Activated T-cell treated with anti-CD3 and anti-CD28 coated beads, Interleukin-2, amount 50 U/mL, for 72 hours (primary cell): ENCODE results near the gene FOXP1. TPM values are rescaled to one million over a fixed set of nuclear protein-coding genes. Genes with fewer than 3 reads are reported as not detected.

Experiments used
- ATAC-seq, 2 donors: fragments of 150-1000 bp; cut with Tn5 transposase; replicated peaks in 1 of 2; 2 replicates each; pipeline ENCODE4 v1.10.0; 2021; ENCODE audit warnings: moderate library complexity in 2 of 2, mild to moderate bottlenecking in 1 of 2
- DNase-seq, 2 donors: peaks; one replicate each; pipeline ENCODE4 v3.0.0; 2021 to 2022; ENCODE audit warnings: mixed read lengths in 1 of 2
- H3K27ac Mint-ChIP-seq: one replicate; pipeline ENCODE4 v1.8.0; 2022; ENCODE audit warnings: mild to moderate bottlenecking, moderate library complexity, mixed read lengths
- H3K27me3 Mint-ChIP-seq: one replicate; pipeline ENCODE4 v1.8.0; 2022; ENCODE audit warnings: low read depth, mixed read lengths
- H3K36me3 Mint-ChIP-seq, 2 donors: one replicate each; pipeline ENCODE4 v1.8.0; 2022; ENCODE audit warnings: mixed read lengths in 2 of 2, mild to moderate bottlenecking in 1 of 2; ENCODE audit not compliant: insufficient read depth in 2 of 2
- H3K4me1 Mint-ChIP-seq: one replicate; pipeline ENCODE4 v1.8.0; 2022; ENCODE audit warnings: low read depth, mixed read lengths
- H3K4me3 Mint-ChIP-seq, 2 donors: one replicate each; pipeline ENCODE4 v1.8.0; 2022; ENCODE audit warnings: mild to moderate bottlenecking in 2 of 2, mixed read lengths in 2 of 2, moderate library complexity in 2 of 2
- H3K9me3 Mint-ChIP-seq, 2 donors: one replicate each; pipeline ENCODE4 v1.8.0; 2022; ENCODE audit warnings: mixed read lengths in 2 of 2
- total RNA-seq, 2 donors: library from RNA; stranded (reverse); gene quantifications; one replicate each; pipeline ENCODE4 v1.2.3, GENCODE V29; 2022

FOXP1 gene
- total RNA-seq, 2 donors from 2014 or later, result 124 to 156 TPM

DNA sequence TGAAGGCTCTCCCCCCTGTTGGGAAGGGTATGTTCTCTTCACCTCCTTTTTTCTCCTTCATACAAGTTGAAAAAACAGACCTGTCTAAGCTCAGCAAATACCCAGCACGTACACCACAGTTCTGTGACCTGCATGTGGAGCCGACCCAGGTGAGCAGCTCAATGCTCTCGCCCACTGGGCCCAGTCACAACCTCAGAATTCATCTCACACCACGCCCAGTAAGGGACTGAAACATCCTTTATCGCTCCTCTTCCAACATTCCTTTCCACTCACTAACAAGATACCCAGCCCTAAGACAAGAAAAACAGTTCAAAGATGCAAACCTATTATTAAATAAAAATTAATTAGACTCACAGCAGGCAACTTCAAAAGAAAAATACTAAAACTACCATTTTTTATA lies 68.9 kb downstream of the FOXP1 start:
- H3K36me3 Mint-ChIP-seq, result no peaks in the 10 kb centered on the region
- peaks cover under 1% of the 10 kb centered on the region for H3K4me1 Mint-ChIP-seq
- ATAC-seq, result no peak
- H3K27me3 Mint-ChIP-seq, result no peaks in the 10 kb centered on the region
- no peaks in the 10 kb centered on the region for H3K9me3 Mint-ChIP-seq
- H3K4me3 Mint-ChIP-seq, result no peak overlapping the region
- no peak for DNase-seq
- H3K27ac Mint-ChIP-seq, result no peak overlapping the region

DNA sequence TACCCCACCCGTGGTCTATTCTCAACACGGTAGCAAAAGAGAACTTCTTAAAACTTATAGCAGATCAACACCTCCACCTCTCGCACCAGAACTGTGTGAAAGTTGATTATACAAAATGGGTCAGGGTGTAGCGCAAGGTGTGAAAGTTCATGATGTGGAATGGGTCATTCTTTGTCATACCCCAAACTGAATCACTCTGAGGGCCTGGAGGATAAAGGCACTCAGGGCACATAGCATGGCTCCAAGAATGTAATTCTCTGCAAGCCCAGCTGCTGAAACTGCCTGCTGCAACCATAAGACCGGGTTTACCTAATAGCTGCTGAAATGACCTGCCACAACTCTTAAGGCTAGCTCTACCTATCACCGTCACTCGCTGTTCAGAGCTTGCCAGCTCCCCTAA lies 70.0 kb downstream of the FOXP1 start:
- Mint-ChIP-seq H3K27ac (no peak overlapping the region), H3K4me3 (no peak overlapping the region), H3K27me3 (no peaks in the 10 kb centered on the region), H3K4me1 (peaks cover 9% of the 10 kb centered on the region), H3K9me3 (no peaks in the 10 kb centered on the region), H3K36me3 (no peaks in the 10 kb centered on the region)
- ATAC-seq (peak in 1 of 2 donors; percentile 48), DNase-seq (no peak)

DNA sequence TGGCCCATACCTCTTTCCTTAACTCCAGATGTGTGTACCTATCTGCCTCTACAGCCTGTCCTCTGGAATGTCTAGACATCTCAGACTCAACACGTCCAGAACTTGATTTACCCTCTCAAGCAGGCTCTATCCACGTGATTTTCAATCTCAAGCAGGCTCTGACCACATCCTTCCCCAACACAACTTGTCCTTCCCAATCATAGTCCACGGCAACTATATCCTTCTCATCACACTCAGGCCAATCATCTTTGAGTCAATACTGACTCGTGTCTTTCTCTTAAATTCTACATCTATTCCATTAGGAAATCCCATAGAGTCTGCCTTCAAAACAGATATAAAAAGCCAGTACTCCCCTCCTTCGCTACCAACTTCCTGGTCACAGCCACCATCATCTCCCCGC lies 70.4 kb downstream of the FOXP1 start:
- H3K36me3 Mint-ChIP-seq, result no peaks in the 10 kb centered on the region
- ATAC-seq (no peak), DNase-seq (no peak)
- no peak overlapping the region for H3K4me3 Mint-ChIP-seq
- H3K4me1 Mint-ChIP-seq, result peaks cover 9% of the 10 kb centered on the region
- no peaks in the 10 kb centered on the region for H3K27me3 Mint-ChIP-seq
- no peaks in the 10 kb centered on the region for H3K9me3 Mint-ChIP-seq
- no peak overlapping the region for H3K27ac Mint-ChIP-seq

DNA sequence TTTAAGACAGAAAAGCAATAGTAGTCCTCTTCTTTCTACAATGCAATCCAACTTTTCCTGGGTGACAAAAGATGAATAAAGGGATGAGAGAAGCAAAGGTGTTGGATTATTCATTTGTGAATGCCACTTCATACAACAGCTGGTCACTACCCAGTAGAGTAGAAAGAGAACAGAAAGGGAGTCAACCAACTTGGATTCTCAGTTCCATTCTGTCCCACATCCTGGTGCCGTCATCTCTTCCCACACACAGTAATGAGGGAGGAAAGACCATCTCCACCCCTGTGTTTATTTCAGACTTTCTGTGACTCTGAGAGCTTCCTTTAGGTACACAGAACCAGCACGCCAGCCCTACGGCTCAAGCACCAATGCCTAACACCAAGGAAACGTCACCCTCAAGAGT lies 71.0 kb downstream of the FOXP1 start:
- Mint-ChIP-seq H3K9me3 (no peaks in the 10 kb centered on the region), H3K36me3 (no peaks in the 10 kb centered on the region), H3K4me3 (no peak overlapping the region), H3K27ac (no peak overlapping the region), H3K27me3 (no peaks in the 10 kb centered on the region), H3K4me1 (peaks cover 9% of the 10 kb centered on the region)
- ATAC-seq, result peak; percentile 53 to 69
- DNase-seq, result no peak

DNA sequence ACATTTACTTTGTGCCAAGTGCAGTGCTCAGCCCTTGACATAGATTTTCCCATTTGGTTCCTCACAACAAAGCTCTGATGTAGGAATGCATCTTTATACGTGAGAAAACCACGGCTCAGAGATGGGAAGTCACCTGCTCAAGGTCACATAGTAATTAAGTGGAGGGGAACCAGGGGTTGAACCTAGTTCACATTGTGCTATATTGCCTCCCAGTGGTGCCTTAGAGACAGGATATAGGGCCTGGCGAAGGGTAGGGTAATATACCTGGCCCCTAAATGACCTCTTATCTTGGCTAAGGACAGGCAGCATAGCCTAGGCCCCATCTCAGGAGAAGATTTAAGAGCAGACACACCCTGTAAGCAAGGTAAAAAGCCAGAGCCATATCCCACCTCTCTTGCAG lies 71.5 kb downstream of the FOXP1 start:
- ATAC-seq, result peak; percentile 88 to 91
- no peaks in the 10 kb centered on the region for H3K36me3 Mint-ChIP-seq
- peak overlapping the region; percentile 25 for H3K27ac Mint-ChIP-seq

DNA sequence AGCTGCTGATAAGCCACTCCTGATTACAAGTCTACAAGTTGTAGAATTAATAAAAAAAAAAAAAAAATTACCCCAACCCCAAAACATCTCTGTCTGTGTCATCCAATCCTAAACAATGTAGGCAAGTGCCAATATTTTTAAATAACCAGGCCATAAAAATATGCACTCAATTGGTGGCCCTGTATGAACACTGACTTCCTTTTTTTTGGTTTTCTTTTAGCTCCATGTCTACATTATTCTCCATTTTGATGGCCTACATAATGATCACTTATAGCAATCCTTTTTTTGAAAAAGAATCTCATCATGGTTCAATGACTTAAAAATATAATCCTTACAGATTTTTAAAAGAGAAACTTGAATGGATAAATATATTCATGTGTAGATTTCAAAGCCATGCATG lies 72.1 kb downstream of the FOXP1 start:
- H3K36me3 Mint-ChIP-seq, result no peaks in the 10 kb centered on the region
- no peak overlapping the region for H3K4me3 Mint-ChIP-seq
- peak overlapping the region; percentile 25 for H3K27ac Mint-ChIP-seq
- no peak for DNase-seq
- no peak for ATAC-seq
- peaks cover 9% of the 10 kb centered on the region for H3K4me1 Mint-ChIP-seq
- H3K9me3 Mint-ChIP-seq, result no peaks in the 10 kb centered on the region
- no peaks in the 10 kb centered on the region for H3K27me3 Mint-ChIP-seq

More for the DNA sequence above, 71.5 kb downstream of the FOXP1 start:
- Mint-ChIP-seq H3K27me3 (no peaks in the 10 kb centered on the region), H3K9me3 (no peaks in the 10 kb centered on the region), H3K4me3 (peak overlapping the region in 1 of 2 donors; percentile 3), H3K4me1 (peaks cover 9% of the 10 kb centered on the region)
- peak in 1 of 2 donors; percentile 33 for DNase-seq

DNA sequence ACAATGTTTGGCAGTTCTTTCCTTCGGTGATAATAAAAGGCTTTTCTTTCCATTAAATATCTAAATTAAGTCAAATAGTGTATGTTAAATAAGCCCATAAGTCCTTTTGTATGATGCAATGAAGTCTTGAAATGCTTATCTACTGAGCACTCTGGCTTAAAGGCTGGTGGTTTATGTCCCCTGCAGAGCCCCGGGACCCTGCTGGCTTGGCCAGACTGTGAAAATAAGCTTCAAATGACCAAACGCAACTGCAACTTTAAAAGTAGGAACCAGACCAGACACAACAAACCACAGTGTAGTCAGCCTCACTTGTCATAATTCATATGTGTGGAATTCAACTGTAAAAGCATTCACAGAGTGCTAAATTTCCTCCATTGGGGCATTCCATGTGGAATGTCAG lies 72.5 kb downstream of the FOXP1 start:
- no peak overlapping the region for H3K4me3 Mint-ChIP-seq
- H3K36me3 Mint-ChIP-seq, result no peaks in the 10 kb centered on the region
- peaks cover 9% of the 10 kb centered on the region for H3K4me1 Mint-ChIP-seq
- H3K27ac Mint-ChIP-seq, result no peak overlapping the region
- DNase-seq (no peak), ATAC-seq (no peak)
- no peaks in the 10 kb centered on the region for H3K9me3 Mint-ChIP-seq
- H3K27me3 Mint-ChIP-seq, result no peaks in the 10 kb centered on the region

DNA sequence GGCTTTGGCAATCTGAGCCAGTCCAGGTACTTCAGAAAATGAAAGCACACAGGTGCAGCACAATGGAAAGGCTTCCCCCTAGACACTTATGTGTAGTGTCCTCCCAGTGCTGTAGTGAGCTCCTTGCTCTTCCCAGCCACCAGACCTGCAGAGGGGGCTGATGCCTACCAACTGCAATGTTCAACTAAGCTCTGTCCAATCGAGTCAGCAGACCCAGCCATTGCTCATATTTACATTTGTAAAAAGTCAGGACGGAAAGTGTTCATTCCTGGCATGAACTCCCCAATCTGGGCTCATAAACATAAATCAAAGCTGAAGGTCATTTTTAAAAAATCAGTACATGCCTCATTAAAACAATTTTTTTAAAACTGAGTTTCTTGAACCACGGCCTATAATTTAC lies 73.0 kb downstream of the FOXP1 start:
- no peak for ATAC-seq
- Mint-ChIP-seq H3K4me1 (peaks cover 9% of the 10 kb centered on the region), H3K27ac (no peak overlapping the region), H3K27me3 (no peaks in the 10 kb centered on the region), H3K36me3 (no peaks in the 10 kb centered on the region), H3K9me3 (no peaks in the 10 kb centered on the region), H3K4me3 (peak overlapping the region in 1 of 2 donors; percentile 4)
- DNase-seq, result no peak

DNA sequence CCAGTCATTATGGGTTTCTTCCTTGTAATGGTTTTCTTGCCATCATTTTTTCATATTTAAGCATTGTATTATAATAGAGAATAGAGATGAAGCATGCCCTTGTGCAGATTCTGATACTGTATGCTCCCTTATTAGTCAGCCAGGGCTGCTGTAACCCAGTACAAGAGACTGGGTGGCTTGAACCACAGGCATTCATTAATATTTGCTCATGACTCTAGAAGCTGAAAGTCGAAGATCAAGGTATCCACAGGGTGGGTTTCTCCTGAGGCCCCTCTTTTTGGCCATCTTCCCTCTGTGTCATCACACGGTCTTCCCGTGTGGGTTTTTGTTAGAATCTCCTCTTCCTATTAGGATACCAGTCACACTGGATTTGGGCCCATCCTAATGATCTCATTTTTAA lies 74.5 kb downstream of the FOXP1 start:
- DNase-seq (no peak), ATAC-seq (no peak)
- Mint-ChIP-seq H3K27ac (no peak overlapping the region), H3K4me3 (no peak overlapping the region), H3K36me3 (no peaks in the 10 kb centered on the region), H3K4me1 (peaks cover 15% of the 10 kb centered on the region), H3K27me3 (no peaks in the 10 kb centered on the region), H3K9me3 (no peaks in the 10 kb centered on the region)

DNA sequence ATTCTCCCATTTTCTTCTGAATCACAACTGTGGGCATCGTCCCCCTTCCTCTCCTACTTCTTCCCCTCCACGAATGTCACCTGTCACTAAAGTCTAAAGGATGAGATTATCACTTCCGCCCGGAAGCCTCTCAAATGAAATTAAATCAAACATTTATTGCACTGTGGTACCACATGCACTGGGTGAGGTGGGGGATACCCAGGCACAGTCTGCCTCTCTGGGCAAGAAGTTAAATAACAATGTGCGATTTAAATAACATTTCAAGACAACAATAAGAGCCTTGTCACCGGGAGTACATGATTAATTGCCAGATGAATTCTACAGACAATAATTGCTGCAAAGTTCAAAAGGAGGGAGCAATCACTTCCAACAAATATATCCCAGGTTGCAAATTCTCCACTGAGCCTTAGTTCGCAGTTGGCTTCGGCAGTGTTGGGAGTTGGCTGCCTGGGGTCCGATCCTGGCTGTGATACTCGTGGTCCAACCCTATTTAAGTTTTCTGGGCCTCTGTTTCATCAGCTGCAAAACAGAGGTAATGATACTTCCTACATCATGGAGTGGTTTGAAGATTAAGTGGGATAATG lies 77.7 kb downstream of the FOXP1 start:
- H3K9me3 Mint-ChIP-seq, result no peaks in the 10 kb centered on the region
- no peak overlapping the region for H3K27ac Mint-ChIP-seq
- ATAC-seq (no peak), DNase-seq (no peak)
- H3K4me1 Mint-ChIP-seq, result peaks cover 38% of the 10 kb centered on the region
- H3K27me3 Mint-ChIP-seq, result no peaks in the 10 kb centered on the region
- no peaks in the 10 kb centered on the region for H3K36me3 Mint-ChIP-seq
- no peak overlapping the region for H3K4me3 Mint-ChIP-seq

DNA sequence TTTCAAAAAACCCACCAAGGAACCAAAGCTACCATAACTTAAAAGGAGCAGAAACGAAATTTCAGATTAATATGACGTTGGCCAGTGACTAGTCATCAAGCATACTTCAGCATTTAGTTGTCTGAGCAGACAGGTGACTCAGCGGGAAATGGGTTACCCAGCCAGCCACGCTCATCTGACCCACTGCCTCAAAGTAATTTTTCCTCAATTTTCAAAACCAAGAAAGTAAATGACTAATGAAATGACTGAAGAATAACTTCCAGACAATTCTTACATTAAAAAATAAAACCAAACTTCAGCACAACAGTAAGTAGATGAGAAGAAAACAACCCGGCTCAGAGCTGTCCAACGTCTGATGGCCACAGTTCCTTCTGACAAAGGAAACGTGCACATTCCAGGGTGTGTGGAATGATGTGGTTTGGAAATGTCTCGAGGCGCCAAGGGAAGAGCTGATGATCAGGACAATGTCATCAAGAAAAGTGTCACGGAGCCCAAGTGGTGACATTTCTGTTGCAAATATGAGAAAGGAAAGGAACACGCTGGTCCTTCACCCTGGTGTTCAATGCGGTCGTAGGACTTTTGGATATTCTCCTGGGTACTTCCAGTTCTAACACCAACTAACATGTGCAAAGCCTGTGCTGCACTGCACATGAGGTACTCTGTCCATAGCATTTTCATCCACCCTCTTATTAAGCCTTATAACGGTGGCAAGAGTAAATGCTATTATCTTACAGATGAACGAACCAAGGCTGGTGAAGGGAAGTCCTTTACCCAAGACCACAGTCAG lies 79.1 kb downstream of the FOXP1 start:
- Mint-ChIP-seq H3K4me1 (peaks cover 45% of the 10 kb centered on the region), H3K36me3 (peaks cover 0 to 5% of the 10 kb centered on the region in 2 donors), H3K4me3 (peak overlapping the region; percentile 53 to 76), H3K27ac (peak overlapping the region; percentile 95), H3K9me3 (peaks cover 0 to 2% of the 10 kb centered on the region in 2 donors), H3K27me3 (no peaks in the 10 kb centered on the region)
- DNase-seq (peak; percentile 50 to 51), ATAC-seq (peak; percentile 85 to 96)

DNA sequence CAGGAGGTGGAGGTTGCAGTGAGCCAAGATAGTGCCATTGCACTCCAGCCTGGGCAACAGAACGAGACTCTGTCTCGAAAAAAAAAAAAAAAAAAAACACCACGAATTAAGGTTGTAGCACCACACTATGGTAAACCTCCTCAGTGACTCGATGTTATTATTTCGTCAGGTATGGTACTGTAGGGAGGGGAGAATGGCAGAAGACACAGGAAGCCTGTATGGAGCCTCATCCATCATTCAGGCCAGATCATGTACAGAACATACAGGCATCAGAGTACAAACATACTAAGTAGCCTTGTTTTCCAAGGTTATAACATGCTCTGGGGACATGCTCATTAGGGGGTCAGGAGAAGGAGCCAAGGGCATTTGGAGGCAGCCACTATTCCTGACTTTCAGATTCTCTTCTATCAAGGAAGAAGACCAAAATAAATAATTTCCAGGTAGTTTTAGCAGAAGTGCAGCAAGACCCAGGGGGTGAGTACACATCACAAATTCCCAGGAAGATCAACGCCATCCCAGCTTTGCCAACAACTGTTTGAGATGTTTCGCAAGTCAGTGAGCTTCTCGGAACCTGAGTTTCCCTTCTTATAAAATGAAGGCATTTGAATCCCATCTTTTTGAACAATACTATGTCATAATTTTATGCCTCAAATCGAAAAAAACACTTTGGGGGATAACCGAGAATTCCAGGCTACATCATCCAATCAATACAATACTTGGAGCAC lies 79.8 kb downstream of the FOXP1 start:
- ATAC-seq (peak; percentile 51 to 60), DNase-seq (no peak)
- peak overlapping the region; percentile 95 for H3K27ac Mint-ChIP-seq

DNA sequence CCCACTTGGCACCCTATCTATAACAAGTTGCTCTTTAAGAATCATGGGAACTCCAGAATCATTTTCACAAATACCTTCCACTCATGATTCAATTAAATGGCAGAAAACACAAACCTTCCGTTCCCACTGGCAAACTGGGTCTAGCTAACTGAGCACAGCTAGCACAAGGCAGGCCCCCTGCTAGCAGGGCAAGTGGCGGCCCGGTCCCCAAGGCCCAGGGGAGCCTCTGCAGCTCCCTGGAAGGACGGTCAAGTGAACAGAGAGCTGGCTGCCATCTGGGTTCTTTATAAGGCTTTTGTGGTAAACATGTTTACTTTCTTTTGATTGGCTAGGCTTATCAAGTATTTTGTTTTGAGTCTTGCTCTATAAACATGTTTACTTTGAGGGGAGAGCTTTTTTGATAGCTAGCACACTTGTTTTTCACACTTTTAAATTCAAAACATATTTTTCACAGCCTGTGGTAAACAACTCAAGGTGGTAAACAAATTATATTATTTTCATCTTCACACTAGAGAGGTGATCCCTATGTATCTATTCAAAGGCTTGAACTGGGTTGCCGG lies 81.4 kb downstream of the FOXP1 start:
- H3K27ac Mint-ChIP-seq, result no peak overlapping the region
- peaks cover 0 to 5% of the 10 kb centered on the region in 2 donors for H3K36me3 Mint-ChIP-seq
- ATAC-seq, result no peak
- H3K4me1 Mint-ChIP-seq, result peaks cover 61% of the 10 kb centered on the region
- no peak overlapping the region for H3K4me3 Mint-ChIP-seq
- peaks cover 0 to 2% of the 10 kb centered on the region in 2 donors for H3K9me3 Mint-ChIP-seq
- no peak for DNase-seq
- no peaks in the 10 kb centered on the region for H3K27me3 Mint-ChIP-seq

More for the DNA sequence above, 79.8 kb downstream of the FOXP1 start:
- peaks cover 0 to 5% of the 10 kb centered on the region in 2 donors for H3K36me3 Mint-ChIP-seq
- peaks cover 0 to 2% of the 10 kb centered on the region in 2 donors for H3K9me3 Mint-ChIP-seq
- H3K27me3 Mint-ChIP-seq, result no peaks in the 10 kb centered on the region
- H3K4me1 Mint-ChIP-seq, result peaks cover 45% of the 10 kb centered on the region
- H3K4me3 Mint-ChIP-seq, result peak overlapping the region; percentile 53 to 76
